ENCODE results near the gene TAF1C.
A peak's percentile ranks its signal among the peaks of the same experiment; 100 is the strongest.

TAF1C gene

DNA sequence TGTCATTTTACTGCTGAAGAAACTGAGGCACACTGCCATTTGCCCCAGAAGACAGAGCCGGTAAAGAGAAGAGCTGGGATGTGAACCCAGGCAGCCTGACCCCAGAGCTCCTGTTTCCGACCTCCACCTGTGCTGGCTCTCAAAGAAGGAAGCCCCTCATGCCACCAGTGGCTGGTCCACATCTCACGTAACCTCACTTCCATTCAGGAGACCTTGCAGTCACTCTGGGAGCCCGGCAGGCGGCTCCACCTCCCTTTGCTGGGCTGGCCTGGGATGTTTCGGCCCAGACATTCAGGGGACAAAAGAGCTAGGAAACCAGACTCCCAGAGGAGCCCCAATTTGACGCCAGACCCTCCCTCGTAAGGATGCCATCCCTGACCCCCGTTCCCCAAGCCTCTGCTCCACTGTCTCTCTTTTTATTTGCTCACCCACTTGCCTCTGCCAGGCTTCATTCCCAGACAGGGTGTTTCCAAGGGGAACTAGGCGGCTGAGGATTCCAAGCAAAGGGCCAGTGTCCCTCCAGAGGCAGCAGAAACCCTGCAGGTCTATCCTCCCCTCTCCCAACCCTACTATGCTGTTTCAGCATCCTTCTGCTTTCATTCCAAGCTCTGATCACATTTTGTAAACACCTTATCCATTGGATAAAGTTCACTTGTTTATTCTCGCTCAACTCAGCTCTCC is 2.8 kb downstream of the TAF1C start:
- no peak for DNase-seq (ENCODE audit: low read depth)

DNA sequence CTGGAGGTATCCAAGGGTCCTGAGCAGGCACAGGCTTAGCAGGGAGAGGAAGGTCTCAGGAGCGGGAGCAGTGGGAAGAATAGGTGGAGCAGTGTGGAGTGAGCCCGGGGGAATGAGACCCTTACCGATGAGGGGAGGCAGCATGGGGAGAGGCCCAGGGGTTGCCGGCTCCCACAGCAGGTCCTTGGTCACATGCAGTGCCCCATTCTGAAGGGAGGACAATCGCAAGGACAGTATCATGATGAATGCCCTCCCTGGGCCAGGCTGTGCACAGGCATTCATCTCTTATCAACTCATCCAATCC is 3.3 kb downstream of the TAF1C start:
- DNase-seq (ENCODE audit: low read depth) = no peak

DNA sequence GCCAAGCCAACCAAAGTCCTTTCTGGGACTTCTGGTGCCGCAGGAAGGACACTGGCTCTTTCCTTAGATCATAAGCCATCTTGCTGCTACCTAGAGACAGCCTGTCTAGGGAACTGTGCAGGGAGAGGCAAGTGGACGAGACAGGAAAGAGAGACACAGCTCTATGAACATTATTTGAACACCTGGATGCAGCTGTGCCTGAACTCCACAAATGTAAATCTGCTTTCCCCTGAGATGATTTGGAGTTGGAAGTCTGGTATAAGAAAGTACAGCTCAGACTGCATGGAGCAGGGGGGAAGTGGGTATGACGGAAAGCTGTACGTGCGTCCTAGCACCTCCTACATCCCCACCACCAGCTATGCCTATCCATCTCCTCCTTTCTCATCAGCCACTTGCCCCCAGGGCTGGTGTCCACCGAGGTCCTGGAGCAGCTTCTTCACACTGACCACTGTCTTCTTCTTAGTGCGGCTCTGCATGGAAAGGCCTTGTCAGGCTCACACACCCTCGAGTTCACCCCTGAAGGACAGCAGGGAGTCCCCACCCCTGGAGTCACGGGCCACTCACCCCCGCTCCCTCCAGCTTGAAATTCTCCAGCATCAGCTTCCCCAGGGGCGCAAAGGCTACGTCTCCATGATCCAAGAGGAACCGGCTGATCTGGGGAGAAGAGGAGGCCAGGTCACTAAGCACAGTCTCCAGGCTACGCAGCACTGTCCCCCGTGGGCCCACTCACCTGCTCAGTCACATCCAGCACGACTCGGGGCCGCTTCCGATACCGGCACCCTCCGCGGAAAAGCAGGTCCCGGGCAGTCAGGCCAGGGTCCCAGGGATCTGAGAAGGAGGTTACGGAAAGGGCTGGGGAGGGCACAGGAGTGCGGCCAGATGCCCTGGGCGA is 3.9 kb downstream of the TAF1C start:
- DNase-seq (ENCODE audit: low read depth) = no peak

DNA sequence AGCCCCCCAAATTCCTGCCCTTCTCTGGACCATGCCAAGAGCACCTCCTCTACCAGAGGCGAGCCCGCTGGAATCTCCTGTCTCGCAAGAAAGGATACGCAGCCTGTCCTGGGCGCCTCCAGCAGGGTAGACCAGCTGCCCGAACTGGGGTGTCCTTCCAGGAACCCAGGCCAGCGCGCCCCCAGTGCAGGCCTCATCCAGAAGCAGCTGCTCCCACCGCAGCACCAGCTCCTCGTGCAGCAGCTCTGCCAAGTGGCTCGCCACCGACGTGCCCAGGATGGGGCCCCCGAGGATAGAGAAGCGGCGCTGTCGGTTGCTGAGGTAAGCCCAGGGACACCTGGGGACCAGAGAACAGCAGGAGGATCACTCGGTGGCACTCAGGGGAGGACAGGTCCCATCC is 4.8 kb downstream of the TAF1C start:
- no peak for DNase-seq (ENCODE audit: low read depth)

DNA sequence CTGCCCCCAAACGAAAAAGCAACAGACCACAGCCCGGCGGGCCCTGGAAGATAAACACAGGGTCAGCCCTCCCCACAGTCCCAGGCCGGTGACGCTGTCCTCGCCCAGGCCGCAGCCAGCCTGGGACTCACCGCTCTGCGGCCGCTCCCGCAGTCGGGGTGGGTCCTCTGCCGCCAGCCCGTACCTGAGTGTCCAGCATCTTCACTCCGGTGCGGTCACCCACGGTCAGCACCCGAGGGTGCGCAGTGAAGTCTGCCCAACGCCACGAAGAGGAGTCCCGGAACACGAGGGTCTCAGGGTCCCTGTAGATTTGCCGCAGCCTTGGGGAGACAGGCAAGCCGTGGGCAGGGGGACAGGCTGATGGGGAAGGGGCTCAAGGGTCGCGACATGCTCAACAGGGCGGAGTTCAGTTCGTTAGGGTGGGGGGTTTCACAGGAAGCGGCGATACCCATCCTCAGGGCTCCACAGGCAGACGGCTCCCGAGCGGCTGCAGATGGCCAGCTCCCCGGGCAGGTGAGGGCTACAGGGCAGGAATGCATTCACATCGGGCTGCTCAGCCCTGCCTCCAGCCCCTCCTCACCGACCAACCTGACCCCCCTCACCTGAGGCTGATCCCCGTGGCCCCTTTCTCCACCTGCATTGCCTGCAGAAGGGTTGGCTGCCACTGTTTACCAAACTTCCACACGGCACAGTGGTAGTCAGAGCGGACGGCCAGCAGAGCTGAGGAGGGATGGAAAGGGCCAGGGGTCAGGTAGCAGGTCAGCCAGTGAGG is 5.5 kb downstream of the TAF1C start:
- no peak for DNase-seq (ENCODE audit: low read depth)

DNA sequence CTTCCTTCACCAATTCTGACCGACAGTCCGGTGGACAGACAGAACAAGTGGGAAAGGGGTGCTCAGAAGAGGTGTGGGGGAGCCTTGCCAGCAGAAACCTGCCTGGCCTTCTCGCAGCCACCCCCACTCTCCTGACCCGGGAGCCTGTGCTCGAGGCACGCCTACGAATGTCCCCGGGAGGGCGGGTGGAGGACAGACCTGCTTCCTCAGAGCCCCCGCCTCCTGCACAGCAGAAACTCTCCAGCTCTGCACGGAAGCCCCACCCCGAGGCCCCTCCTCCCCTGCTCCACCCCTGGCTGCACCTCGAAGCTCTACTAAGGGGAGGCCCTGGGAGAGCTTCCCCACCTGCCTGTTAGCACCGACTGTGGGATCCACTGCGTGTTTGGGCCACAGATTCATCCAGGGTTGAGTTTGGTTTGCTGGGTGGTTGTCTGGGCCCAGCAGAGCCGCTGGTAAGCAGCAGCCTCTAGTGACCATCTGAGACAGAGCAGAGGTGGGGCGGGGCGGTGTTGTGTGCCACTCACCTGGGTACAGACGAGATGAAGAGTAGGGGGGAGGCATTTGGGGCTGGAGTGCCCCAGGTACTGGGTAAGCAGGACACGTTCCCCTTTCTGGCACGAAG is 6.2 kb downstream of the TAF1C start:
- DNase-seq (ENCODE audit: low read depth) = no peak

DNA sequence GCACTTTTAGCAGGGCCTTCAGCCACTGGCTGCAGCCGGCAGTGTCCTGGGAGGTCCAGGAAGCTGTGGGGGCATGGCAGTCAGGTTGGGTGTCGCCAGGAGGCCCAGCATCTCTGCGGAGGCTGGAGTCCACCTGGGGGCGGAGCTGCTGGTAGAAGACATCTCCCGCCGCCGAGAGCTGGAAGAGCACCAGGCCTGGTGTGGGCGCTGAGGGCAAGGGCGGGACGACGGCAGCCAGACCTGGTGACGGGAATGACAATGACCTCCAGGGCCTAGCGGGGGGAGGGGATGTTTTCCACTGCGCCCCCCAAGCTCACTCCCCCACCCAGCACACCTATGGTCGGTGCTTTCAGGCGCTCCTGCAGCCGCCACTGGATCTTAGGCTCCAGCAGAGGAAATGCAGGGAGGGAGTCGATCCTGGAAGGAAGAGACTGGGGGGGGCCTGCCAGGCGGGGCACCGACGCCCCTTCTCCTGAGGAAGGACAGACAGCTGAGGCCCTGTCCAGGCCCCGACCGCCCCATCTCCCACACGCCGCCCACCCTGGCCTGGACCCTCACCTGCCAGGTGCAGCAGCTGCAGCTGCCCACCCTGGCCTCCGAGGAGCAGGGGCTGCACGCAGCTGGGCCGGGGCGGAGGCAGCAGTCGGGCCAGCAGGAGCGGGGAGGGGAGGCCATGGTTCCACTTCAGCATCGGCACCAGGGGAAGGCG is 7.1 kb downstream of the TAF1C start:
- no peak for DNase-seq (ENCODE audit: low read depth)

DNA sequence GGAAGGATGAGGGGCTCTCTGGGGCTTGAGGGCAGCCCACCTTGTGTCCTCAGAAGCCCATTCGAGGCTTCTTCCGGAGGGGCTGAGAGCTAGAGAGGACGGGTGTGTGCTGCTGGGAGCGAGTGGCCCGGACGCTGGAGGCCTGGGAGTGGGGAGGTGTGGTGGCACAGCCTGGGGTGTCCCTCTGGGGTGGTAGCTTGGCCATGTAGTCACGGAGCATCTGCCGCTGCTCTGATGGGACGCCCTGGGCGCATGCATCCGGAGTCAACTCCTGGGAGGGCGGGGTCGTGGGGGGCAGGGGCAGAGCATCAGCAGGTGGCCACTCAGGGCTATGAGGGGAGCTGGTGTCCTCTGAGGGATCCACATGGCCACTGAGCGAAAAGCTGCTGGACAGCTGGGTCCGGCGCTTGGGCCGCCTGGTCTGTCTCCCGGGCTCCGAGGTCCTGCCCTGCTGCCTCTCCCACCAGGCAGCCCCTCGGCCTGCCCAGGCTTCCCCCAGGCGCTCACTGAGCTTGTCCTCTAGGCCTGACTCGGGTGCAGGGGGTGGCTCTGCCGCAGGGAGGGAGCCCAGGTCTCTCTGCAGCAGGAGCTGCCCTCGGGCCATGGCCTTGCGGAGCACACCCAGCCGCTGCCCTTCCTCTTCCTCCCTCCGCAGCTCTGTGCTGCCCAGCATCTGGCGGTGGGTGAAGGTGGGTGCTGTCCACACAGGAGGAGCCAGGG is 7.8 kb downstream of the TAF1C start:
- no peak for DNase-seq (ENCODE audit: low read depth)

DNA sequence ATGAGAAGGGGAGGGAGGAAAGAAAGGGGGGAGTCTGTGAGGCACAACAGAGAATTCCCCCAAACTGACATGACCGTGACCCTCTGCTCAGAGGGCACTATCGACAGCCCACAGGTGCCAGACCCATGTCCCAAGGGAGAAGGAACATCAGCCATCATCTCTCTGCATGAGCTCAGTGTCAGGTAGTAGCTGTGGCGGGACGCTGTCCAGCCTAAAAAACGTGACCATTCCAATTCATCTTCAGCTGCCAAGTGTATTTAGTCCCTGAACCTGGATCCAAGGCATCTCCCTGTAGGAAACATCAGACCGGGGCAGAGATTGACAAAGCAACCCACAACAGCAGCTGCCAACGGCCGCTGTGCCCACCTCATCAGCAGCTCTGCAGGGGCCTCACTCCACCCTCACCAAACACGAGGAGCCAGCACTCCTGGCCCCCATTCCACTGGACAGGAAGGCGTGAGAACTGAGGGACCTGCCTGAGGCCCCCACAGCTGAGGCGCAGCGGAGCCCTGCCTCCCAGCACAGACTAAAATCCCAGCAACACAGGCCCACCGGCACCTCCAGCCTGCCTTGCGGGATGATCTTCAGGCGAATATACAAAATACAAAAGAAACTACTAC is 8.6 kb downstream of the TAF1C start:
- DNase-seq (ENCODE audit: low read depth) = no peak

DNA sequence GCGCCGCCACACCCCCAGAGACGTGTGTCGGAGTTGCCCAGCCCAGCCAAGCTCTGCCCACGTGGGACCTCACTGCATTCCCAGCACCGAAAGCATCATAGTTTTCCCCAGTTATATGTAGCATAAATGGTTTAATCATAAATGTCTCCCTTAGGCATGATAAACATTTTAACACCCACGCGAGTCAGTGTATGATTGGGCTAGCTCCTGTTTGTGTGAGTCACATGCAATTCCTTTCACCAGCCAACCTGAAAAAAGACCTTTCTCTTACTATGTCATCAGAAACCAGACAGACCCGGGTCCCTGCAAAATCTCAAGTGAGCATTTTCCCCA is 9.2 kb downstream of the TAF1C start:
- peak; percentile 42 for DNase-seq (ENCODE audit: low read depth)

DNA sequence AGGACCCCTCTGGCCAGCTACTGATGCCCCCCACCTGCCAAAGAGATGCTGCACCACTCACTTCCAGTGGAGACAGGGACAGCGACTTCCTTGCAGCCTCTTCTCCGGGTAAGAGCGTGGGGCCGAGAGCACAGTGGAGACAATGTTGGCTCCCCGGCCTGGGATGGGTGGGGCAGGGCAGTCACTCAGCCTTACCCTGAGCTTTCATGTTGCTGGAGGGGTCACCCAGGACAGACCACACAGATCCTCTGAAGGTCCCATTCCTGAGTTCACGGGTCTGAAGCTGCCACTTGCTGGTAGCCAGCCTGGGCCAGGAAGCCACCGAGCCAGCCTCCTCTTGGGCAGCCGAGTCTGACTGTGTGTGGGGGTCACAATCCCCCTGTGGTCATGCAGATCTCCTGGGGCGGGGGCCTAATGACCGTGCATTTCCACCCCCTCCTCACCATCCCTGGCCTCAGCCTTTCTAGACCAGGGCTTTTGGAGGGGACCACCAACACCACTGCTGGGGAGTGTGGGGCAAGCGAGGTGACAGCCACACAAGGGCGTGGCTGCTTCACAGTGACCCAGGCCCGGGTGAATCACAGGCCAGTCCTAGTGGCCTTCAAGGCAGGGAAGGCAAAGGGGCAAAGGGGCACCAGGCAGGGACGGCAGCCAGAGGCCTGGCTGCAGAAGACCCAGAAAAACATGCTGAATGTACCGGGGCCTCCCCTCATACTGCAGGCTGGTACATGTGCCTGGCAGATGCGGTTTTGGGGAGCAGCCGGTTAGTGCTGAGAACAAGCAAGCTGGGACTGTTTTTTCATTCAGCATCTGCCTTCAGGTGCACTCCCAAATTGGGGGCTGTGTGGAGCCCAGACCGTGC is 10.4 kb downstream of the TAF1C start:
- no peak for DNase-seq (ENCODE audit: low read depth)

DNA sequence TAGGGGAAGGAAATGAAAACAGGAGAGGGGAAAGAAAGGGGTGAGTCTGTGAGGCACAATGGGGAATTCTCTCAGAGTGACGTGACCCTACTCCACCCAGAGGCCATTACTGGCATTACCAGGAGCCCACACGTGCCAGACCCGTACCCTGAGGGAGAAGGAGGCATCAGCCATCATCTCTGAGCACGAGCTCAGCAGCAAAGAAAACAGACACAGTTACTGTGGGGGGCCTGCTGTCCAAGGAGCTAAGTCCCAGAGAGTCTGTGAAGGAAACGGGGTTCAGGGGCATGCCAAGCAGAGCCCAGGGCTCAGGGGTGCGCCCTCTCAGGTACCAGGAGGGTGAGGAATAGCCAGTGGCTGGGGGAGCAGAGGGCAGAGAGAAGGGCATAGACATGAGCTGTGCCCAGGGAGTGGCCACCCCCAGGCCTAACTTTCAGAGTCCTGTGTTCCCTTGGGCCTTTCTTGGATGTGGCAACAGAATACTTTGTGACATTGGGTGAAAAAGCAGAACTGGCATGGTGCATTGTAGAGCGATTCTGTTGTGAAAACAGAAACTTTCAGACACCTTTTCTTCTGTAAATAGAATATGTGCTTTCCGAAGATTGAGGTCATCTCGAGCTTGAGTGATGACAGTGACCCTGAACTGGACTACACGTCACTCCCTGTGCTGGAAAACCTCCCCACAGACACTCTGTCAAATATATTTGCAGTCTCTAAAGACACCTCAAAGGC is 11.3 kb downstream of the TAF1C start:
- DNase-seq (ENCODE audit: low read depth) = no peak

DNA sequence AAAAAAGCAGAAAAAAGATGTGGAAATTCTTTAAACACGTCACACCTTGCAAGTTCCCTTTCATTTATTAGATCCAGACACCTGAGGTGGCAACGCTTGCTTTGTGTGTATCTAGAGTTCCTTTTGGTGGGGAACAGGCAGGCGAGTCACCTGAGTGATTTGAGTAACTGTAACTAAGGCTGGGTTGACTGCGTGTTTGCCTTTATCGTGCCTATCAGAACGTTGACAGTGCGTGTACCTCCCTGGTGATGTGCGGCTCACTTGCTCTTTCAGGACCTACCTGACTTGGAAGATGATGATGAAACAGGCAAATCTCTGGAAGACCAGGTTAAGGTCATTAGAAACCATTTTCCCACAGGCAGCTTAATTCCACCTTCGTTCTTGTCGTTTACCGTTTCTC is 12.5 kb downstream of the TAF1C start:
- no peak for DNase-seq (ENCODE audit: low read depth)

DNA sequence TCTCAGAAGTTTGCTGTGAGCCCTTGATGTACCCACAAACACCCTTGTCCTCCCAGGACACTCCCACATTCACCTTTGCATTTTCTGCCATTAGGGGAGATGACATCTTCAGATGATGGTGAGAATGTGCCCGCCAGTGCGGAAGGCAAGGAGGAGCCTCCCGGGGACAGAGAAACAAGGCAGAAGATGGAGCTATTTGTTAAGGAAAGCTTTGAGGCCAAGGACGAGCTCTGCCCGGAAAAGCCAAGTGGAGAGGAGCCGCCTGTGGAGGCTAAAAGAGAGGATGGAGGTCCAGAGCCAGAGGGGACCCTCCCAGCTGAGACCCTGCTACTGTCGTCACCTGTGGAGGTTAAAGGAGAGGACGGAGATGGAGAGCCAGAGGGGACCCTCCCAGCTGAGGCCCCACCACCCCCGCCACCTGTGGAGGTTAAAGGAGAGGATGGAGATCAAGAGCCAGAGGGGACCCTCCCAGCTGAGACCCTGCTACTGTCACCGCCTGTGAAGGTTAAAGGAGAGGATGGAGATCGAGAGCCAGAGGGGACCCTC is 17.0 kb downstream of the TAF1C start:
- no peak for DNase-seq (ENCODE audit: low read depth)

DNA sequence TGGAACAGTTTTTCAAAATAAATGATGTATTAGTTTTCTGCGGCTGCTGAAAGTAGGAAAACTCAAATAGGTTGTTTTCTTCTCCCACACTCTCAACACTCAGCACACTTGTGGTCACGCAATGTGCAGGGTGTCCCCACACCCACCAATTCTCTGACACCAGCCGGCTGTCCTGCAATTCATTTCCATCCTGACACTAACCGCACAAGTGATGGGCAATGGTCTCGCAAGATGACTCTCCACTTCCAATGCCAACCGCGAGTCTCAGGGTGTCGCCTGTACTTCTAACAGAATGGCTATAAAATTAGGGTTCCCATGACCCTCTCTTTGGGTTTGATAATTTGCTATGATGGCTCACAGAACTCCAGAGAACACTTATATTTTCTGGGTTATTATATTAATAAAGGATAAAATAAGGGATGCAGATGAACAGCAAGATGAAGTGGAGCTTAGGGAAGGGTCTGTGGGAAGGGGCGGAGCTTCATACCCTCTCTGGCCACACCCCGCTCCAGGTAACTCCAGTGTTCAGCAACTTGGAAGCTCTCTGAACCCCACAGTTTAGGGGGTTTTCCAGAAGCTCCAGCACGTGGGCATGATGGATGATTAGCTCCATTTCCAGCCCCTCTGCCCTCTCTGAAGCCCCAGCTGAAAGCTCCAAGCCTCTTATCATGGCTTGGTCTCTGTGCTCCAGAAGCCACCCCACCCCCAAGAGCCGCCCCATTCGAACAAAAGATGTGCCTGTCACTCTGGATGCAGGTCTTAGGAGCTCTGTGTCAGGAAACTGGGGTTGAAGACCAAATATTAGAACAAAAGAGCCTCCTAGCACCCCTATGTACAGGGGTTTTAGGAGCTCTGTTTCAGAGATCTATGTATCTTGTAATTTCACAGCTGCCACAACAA is 19.8 kb downstream of the TAF1C start:
- DNase-seq (ENCODE audit: low read depth) = no peak

DNA sequence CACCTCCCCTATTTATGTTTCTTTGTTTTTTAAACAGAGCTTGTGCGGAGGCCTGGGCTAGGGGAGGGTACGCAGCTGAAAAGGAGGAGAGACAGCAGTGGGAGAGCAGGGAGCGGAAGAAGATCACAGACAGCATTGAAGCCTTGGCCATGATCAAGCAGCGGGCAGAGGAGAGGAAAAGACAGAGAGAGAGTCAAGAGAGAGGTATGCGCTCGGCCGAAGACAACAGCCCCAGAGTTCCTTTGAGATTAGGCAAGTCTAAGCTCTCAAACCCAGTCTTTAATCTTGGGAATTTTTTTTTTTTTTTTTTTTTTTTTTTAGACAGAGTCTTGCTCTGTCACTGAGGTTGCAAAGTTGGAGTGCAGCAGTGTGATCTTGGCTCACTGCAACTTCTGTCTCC is 21.1 kb downstream of the TAF1C start:
- no peak for DNase-seq (ENCODE audit: low read depth)

DNA sequence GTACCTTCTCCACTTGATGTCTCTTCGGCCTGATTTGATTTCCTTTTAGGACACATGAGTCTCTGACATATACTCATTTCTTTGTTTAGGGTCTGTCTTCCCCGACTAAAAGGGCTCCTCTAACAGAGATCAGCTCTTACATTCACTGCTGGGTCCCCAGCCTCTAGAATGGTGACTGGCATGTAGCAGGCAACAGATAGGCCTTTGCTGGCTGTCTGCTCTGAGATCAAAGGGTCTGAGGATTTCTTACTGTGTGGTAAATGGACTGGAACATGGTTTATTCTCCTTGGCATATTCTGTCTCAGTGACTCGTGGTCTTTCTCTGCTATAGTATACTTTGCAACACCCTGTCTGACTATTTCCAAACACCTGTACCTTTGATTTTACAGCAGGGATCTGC is 25.1 kb downstream of the TAF1C start:
- no peak for DNase-seq (ENCODE audit: low read depth)

DNA sequence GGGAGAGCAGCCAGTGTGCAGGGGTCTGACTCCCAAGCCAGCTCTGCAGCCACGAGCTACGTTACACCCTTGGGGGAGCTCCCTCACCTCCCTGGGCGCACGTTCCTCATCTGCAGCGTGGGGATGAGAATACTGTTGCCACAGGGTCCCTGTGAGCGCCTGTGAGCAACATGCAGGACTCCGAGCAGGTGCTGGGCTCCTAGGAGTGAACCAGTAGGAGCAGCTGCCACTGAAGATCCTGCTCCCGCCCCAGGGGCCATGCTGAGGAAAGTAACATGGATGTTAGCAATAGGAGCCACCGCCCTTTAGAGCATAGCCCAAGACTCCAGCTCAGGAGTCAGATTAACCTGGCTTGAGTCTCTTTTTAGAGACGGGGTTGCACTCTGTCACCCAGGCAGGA is 25.8 kb downstream of the TAF1C start:
- DNase-seq (ENCODE audit: low read depth) = no peak

Measured in EH (cell line).